Bone marrow (tissue), 2 donors: ENCODE measurements around the gene RNF41.
"Not testable (repeated sequence)": the region's sequence is repeated elsewhere in the genome, so short reads cannot be mapped to it uniquely, and the experiment has no call there.

Source experiments
- DNase-seq, 2 donors: peaks; one replicate each; lab custom pipeline; 2025; lab: John Stamatoyannopoulos, UW

RNF41 gene

DNA sequence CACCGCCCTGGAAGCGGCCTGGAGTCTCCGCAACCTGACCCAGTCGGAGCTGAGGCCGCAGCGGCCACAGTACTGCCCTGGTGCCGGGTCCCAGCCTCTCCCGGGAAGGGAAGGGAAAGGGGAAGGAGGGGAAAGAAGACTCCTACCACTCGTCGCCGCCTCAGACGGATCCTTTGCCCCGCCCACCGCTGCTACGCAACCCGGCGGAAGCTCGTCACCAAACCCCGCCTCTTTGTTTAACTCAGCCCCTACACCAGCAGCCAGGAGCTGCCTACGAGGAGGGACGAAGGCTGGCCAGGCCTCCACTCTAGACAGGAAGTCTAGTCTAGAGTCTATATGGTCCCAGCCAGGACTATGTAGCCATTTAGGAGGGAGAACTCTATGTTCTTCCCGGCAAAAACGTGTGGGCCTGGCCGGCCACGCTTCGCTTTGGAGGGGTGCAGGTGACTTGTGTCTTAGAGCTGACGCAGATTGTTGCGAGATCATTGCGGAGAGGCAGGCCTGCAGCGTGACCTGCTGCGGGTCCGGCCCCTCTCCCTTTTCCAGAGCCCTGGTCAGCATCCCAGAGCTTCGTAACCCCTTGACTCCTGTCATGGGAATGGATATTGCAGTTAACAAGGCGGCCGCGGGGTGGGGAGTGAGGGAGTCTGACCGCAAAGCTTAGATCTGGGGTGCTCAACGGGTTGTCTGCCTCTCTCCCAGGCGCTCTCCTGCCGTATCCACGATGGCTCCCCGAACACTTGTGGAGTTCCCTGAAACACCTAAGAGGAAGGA, at the start of gene RNF41:
Gene RNF41, minus strand, starts transcription at position 166 of the 774 bp plus-strand sequence. CDS start 7,875 bp downstream, outside the sequence.
- peak; percentile 88 to 93 for DNase-seq

GRCh38 chr12:56271031-56271430, 49.3 kb upstream of the RNF41 start:
- DNase-seq, result peak in 1 of 2 donors; percentile 24

DNA sequence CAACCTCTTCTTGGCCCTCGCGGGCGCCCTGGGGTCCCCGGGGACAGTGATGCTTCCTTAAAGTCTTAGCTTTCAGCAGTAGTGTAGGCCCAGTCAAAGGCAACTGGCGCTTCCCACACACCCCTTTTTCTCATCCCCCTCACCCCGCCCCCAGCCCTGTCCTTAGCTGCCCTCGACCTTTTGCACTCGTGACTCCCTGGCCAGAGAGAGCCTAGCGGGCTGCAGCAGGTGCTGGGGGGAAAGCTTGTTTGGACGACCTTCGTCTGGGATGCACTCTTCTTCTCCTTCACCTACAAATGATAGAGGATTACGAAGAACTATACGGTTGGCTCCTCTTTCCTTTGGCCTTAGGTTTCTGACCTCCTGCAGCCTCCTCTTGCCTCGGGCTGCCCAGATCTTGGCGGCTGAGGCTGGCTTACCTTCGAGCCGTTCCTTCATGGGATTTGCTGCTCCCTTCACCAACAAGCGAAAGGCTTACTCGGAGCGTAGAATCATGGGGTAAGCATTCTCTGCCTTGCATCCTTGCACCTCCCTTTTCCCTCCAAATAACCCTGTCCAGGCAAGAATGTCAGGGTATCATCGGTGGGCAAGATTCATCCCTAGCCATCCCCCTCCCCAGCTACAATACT, 45.8 kb upstream of the RNF41 start:
- no peak for DNase-seq

DNA sequence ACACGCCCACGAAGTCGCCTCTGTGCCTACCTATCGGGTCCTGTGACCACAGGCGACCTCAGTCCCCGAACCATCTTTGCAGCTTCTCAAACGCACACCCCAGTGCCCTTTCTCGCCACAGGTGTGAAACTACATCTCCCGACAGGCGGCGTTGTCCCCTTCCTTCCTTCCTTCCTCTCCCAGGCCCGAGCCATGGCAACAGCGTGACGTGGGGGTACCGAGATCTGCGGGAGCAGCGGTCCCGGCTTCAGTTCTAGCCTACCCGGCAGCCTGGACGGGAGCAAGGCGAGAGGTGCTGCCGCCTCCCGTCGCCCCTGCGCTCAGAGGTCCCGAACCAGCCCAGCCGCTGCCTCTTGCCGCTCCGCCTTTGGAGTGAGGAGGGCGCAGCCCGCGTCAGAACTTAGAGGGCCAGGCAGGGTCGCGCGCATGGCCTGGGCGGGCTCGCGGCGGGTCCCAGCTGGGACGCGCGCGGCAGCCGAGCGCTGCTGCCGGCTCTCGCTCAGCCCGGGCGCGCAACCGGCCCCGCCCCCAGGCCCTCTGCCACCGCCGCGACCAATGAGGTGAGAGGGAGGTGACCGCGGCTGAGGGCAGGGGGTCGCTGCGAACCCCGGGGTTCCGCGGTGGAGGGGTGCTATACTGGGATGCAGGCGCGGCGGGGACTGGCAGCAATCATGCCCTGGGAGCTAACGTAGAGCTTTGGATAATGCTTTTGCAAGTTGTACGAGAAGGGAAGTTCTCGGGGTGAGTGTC, 45.1 kb upstream of the RNF41 start, which contains the start of gene COQ10A:
Gene COQ10A, plus strand, starts transcription at position 250 of the 750 bp plus-strand sequence. Its CDS starts 177 bp downstream, at position 427.
- DNase-seq, result peak; percentile 79 to 82

DNA sequence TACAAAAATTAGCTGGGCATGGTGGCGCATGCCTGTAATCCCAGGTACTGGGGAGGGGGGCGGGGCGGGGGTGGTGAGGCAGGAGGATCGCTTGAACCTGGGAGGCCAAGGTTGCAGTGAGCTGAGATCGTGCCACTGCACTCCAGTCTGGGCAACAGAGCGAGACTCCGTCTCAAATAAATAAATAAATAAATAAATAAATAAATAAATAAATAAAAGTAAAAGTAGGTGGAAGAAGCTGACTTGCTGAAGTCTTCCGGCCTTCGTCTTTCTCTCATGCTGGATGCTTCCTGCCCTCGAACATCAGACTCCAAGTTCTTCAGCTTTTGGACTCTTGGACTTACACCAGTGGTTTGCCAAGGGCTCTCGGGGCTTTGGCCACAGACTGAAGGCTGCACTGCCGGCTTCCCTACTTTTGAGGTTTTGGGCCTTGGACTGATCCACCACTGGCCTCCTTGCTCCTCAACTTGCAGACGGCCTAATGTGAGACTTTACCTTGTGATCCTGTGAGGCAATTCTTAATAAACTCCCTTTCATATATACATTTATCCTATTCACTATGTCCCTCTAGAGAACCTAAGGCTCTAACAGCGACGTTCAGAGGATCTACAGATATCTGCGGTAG, 44.5 kb upstream of the RNF41 start:
- DNase-seq, result not testable (repeated sequence)

GRCh38 chr12:56262955-56263354, 41.2 kb upstream of the RNF41 start:
- DNase-seq, result not testable (repeated sequence)

- no peak for DNase-seq
These were observed 39.9 kb upstream of the RNF41 start for GRCh38 chr12:56261503-56262232.

DNA sequence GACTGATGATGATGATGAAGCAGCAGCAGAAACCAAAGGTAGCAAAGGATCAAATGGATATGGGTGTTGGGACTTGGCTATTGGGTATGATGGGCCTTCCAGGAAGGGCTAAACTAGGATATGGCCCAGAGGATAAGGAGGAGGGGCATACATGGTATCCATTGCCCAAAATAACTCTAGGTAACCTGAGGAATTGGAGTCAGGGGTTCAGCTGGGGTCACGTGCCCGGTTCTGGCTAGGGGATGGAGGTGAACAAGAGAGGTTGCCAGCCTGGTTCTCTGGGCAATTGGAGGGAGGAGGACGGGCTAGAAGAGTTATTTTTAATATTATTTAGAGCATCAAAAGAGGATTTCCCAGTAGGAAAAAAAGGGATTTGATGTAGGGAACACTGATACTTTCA, 39.2 kb upstream of the RNF41 start:
- no peak for DNase-seq

GRCh38 chr12:56260380-56260779, 38.7 kb upstream of the RNF41 start:
- no peak for DNase-seq

DNA sequence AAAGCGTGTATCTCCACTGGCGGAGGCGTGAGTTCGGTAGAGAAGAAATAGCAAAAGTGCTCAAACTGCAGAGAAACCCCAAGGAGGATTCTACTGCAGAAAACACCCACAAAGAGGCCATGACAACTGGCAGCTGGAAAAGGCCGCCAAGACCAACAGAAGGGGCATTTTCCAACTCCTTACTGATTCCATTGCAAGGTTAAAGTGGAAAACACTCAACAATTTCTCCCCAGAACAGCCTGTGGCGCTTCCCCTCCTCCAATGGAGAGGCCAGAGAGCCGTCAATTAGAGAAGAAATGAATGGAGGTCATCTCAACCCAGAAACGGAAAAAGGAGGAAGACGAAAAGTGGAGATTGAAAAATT, 37.1 kb upstream of the RNF41 start:
- DNase-seq, result no peak

DNA sequence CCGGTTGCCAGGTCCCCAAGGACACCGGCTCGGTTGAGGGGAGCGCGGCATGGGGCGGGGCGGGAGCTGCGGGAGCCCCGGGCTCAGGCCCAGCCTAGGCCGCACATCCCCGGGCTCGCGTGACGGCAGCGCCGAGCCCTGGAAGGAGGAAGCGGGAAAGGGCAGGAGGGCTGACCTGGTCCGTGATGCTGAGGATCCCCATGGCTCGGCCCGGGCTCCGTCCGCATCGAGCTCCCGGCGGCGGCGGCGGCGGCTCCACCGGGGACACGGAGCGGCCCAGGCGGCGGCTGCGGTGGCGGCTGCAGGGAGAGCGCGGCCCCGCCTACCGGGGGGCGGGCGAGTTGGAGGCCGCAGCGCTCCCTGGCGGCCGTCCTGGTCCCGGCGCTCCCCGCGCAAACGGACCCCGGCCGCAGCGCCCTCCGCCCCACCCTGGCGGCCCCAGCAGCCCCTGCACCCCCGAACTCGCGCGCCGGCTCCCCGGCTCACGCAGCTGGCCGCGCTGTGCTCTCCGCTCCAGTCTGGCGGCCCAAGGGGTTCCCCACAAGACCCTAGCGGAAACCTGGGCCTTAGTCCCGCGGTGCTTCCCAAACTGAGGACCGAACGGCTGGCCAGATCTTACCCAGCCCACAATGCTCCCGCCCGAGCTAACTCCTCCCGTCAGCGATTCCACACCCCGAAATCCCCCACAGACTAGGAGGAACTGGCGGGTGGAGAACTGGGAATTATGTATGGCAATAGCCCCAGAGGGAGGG, 36.5 kb upstream of the RNF41 start, which contains the start of gene ANKRD52:
Gene ANKRD52, minus strand, starts transcription at position 317 of the 752 bp plus-strand sequence. Its CDS starts 115 bp downstream, at position 202.
- peak; percentile 66 to 82 for DNase-seq

DNA sequence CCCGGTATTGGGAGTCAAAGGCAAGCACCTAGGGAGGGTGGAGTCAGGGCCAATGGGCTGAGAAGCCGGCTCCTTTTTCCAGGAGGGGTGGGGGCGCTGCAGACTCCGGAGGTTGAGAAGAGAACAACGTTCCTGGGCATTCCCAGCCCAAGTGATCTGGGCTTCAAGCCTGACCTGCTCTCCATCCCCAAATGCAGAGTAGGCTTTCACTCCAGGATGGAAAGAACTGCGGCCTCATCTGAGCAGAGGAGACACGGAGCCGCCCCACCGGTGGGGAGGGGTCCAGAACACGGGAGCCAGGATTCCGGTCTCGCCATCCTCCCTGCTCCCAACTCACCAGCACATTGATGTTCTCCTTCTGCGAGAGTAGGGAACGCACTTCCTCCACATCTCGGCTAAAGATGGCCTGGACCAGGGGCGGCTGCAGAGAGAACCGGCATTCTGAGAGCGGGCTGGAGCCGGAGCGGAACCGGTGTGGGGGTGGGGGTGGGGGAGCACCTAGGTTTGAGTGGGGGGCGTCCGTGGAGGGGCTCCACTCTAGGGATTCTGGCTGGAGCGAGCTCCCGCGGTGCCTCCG, 35.9 kb upstream of the RNF41 start:
- no peak for DNase-seq

DNA sequence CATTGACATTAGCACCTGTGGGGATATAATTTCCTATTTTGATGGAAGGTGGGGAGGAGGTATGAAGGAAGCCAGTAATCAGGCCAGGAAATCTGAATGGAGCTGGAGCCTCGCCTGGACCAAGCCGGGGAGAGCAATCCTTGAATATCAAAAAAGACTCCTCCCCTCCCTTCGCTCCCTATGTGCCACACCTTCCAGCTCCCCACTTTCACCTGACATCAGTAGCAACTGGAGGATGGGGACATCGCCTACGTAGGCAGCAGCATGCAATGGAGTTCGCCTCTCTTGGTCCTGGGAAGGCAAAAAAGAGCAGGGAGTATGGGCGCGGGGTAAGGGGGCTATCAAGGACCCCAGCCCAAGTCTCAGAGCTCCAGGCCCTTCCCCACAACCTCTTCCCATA, 35.3 kb upstream of the RNF41 start:
- DNase-seq, result no peak

- DNase-seq, result no peak
These were observed 34.7 kb upstream of the RNF41 start for GRCh38 chr12:56256326-56256960.

DNA sequence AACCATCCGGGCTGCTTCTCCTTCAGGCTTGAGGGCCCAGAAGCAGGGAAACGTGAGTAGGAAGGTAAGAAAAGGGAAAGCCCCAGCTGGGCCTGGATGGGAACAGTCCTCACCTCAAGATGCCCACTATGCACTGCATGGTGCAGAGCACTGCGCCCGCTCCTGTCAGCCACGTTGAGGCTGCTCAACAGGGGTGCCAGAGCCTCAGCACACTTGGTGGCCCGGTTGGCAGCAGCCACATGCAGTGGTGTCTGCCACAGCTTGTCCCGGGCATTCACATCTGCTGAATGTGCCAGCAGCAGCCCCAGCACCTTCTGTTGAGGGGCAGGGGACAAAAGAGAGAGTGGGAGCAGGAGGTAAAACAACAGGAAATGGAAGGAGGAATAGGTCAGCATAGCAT, 33.9 kb upstream of the RNF41 start:
- no peak for DNase-seq

DNA sequence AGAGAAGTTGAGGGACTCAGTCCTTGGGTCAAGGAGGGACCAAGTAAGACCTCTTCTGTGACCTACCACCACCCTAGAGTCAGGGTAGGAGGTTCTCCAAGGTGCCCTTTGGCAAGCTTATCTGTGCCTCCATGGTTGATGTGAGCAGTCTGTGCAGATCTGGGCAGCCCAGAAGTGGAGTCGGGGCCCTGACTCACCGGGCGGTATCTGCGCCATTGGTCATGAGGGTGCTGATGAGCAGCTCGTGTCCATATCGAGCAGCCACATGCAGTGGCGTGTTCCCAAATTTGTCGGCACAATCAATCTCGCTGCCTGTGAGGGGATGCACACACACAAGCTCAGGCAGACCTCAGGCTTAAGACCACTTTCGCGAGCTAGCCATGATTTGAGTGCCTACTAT, 31.4 kb upstream of the RNF41 start:
- no peak for DNase-seq

- DNase-seq, result no peak
These were observed 30.9 kb upstream of the RNF41 start for GRCh38 chr12:56252649-56253048.

- no peak for DNase-seq
These were observed 27.0 kb upstream of the RNF41 start for GRCh38 chr12:56248711-56249110.

DNA sequence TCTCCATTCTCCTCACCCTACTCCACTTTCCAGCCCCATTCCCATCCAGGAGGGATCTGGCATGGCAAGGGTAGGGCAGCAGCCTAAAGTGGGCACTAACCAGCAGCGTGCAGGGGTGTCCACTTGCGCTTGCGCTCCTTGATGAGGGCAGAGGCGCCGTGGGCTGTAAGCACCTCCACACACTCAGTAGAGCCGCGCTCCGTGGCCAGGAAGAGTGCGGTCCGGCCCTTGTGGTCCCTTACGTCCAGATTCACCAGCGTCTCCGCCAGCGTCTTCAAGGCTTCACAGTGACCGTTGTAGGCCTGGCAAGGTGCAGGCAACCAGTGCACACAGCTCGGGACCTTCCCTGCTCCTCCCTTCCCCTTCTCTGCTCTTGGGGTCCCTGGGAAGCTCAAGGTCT, 26.2 kb upstream of the RNF41 start:
- DNase-seq, result no peak

GRCh38 chr12:56244494-56244893, 22.8 kb upstream of the RNF41 start:
- no peak for DNase-seq
